H1 (cell line): ENCODE measurements around the gene C19orf25. TPM values are rescaled to one million over a fixed set of nuclear protein-coding genes. Genes with fewer than 3 reads are reported as not detected.

Experiments used
- CTCF ChIA-PET: fragments of 300-600 bp; sonication (Branson Sonifier 250); formaldehyde crosslinking; loops from one replicate; lab custom pipeline; 2021; ENCODE audit not compliant: partially characterized antibody; lab: Charles Lee
- POLR2A ChIA-PET: fragments of 300-600 bp; sonication (Branson Sonifier 250); formaldehyde crosslinking; loops from one replicate; lab custom pipeline; 2021; ENCODE audit warnings: inconsistent platforms; ENCODE audit not compliant: partially characterized antibody; lab: Charles Lee
- DNase-seq, 2 experiments: peaks; one replicate each; pipeline versions ENCODE4 v3.0.0 to v3.0.0-alpha.2; 2010 to 2022; ENCODE audit warnings: low spot score in 2 of 2, low read depth in 1 of 2, mixed read lengths in 1 of 2
- FAIRE-seq: peaks from 2 replicates; lab custom pipeline; 2011; peaks lifted over from hg19 to GRCh38; lab: Jason Lieb, UNC
- H2AFZ ChIP-seq: 2 replicates; pipeline ENCODE4 v1.8.1; 2012; ENCODE audit warnings: low read length, inconsistent platforms
- H2AK5ac ChIP-seq: 2 replicates; pipeline ENCODE4 v1.6.1; 2013; ENCODE audit warnings: low read depth, low read length
- H2BK120ac ChIP-seq: replicated peaks from 2 replicates; pipeline ENCODE3; 2013; ENCODE audit warnings: low read depth, low read length, inconsistent platforms
- H2BK12ac ChIP-seq: 2 replicates; pipeline ENCODE4 v1.6.1; 2013; ENCODE audit warnings: low read depth, low read length
- H2BK15ac ChIP-seq: 2 replicates; pipeline ENCODE4 v1.6.1; 2013; ENCODE audit warnings: low read length
- H2BK20ac ChIP-seq: 2 replicates; pipeline ENCODE4 v1.6.1; 2013; ENCODE audit warnings: low read length
- H2BK5ac ChIP-seq: 2 replicates; pipeline ENCODE4 v1.6.1; 2013; ENCODE audit warnings: low read depth, low read length
- H3K14ac ChIP-seq: 2 replicates; pipeline ENCODE4 v1.6.1; 2013; ENCODE audit warnings: inconsistent platforms; ENCODE audit not compliant: insufficient read length
- H3K18ac ChIP-seq: 2 replicates; pipeline ENCODE4 v1.6.1; 2013; ENCODE audit warnings: low read length; ENCODE audit errors: extremely low read depth
- H3K23ac ChIP-seq: 2 replicates; pipeline ENCODE4 v1.6.1; 2013; ENCODE audit warnings: inconsistent platforms; ENCODE audit not compliant: insufficient read length
- H3K23me2 ChIP-seq: 2 replicates; pipeline ENCODE4 v1.6.1; 2013; ENCODE audit warnings: low read depth, low read length
- H3K27ac ChIP-seq: 2 replicates; pipeline ENCODE4 v1.6.1; 2011; ENCODE audit warnings: low read depth, low read length, inconsistent platforms
- H3K27me3 ChIP-seq, 4 experiments: replicated peaks in 1 of 4; 1 replicate in 1 of 4; 2 replicates in 3 of 4; pipeline versions ENCODE4 v1.6.1 to v1.8.1; 2011 to 2013; ENCODE audit warnings: low read length in 3 of 4, mild to moderate bottlenecking in 3 of 4, inconsistent platforms in 2 of 4, mixed read lengths in 2 of 4, moderate library complexity in 1 of 4; ENCODE audit not compliant: control insufficient read depth in 3 of 4, insufficient read depth in 3 of 4; ENCODE audit errors: extremely low read depth in 1 of 4
- H3K36me3 ChIP-seq, 4 experiments: 2 replicates each; pipeline versions ENCODE4 v1.6.1 to v1.8.1; 2011 to 2013; ENCODE audit warnings: mild to moderate bottlenecking in 4 of 4, low read length in 3 of 4, moderate library complexity in 2 of 4, control low read depth in 1 of 4, inconsistent platforms in 1 of 4; ENCODE audit not compliant: insufficient read depth in 4 of 4, control insufficient read depth in 2 of 4
- H3K4ac ChIP-seq: replicated peaks from 2 replicates; pipeline ENCODE3; 2013; ENCODE audit warnings: low read length, low read depth, mixed read lengths, inconsistent platforms; ENCODE audit not compliant: insufficient read length
- H3K4me1 ChIP-seq, 4 experiments: replicated peaks in 1 of 4; 1 replicate in 1 of 4; 2 replicates in 3 of 4; pipeline versions ENCODE4 v1.6.1 to v1.8.1; 2011 to 2013; ENCODE audit warnings: low read length in 3 of 4, inconsistent platforms in 2 of 4, mixed read lengths in 1 of 4; ENCODE audit not compliant: insufficient read depth in 4 of 4, control insufficient read depth in 3 of 4
- H3K4me2 ChIP-seq, 2 experiments: 2 replicates each; pipeline versions ENCODE4 v1.6.1 to v1.8.1; 2011 to 2013; ENCODE audit warnings: low read depth in 2 of 2, low read length in 2 of 2, control low read depth in 1 of 2, inconsistent platforms in 1 of 2, mild to moderate bottlenecking in 1 of 2; ENCODE audit not compliant: insufficient read depth in 1 of 2
- H3K4me3 ChIP-seq, 4 experiments: fragments of 200-600, 300-600 bp in 1 of 4; sonication (generic), shearing (Covaris generic), sonication (Bioruptor Twin) in 1 of 4; 2 replicates each; pipeline versions ENCODE4 v1.5.1 to v1.8.1; 2011 to 2016; ENCODE audit warnings: low read length in 4 of 4, low read depth in 3 of 4, control low read depth in 2 of 4, inconsistent platforms in 2 of 4, mild to moderate bottlenecking in 2 of 4, mixed read lengths in 1 of 4, moderate library complexity in 1 of 4; ENCODE audit not compliant: insufficient read depth in 2 of 4; ENCODE audit errors: extremely low read depth in 1 of 4
- H3K56ac ChIP-seq: replicated peaks from 2 replicates; pipeline ENCODE3; 2013; ENCODE audit warnings: low read depth, mild to moderate bottlenecking, mixed read lengths, low read length, inconsistent platforms; ENCODE audit not compliant: insufficient read length
- H3K79me1 ChIP-seq: 2 replicates; pipeline ENCODE4 v1.6.1; 2013; ENCODE audit warnings: low read depth, low read length, control low read depth
- H3K79me2 ChIP-seq, 2 experiments: 2 replicates each; pipeline versions ENCODE4 v1.6.1 to v1.8.1; 2012 to 2013; ENCODE audit warnings: low read length in 2 of 2, mild to moderate bottlenecking in 2 of 2, inconsistent platforms in 1 of 2; ENCODE audit not compliant: insufficient read depth in 2 of 2, control insufficient read depth in 1 of 2
- H3K9ac ChIP-seq, 4 experiments: replicated peaks in 1 of 4; 1 replicate in 1 of 4; 2 replicates in 3 of 4; pipeline versions ENCODE4 v1.6.1 to v1.8.1; 2011 to 2013; ENCODE audit warnings: low read depth in 3 of 4, low read length in 3 of 4, control low read depth in 2 of 4, mild to moderate bottlenecking in 2 of 4, moderate library complexity in 2 of 4, inconsistent platforms in 1 of 4; ENCODE audit errors: extremely low read depth in 1 of 4
- H3K9me3 ChIP-seq, 2 experiments: 2 replicates each; pipeline versions ENCODE4 v1.6.1 to v1.8.1; 2012 to 2013; ENCODE audit warnings: mild to moderate bottlenecking in 2 of 2, moderate library complexity in 2 of 2, control low read depth in 1 of 2, inconsistent platforms in 1 of 2, low read depth in 1 of 2, low read length in 1 of 2, mixed read lengths in 1 of 2; ENCODE audit not compliant: insufficient read depth in 2 of 2
- H4K20me1 ChIP-seq, 2 experiments: replicated peaks in 1 of 2; 2 replicates each; pipeline versions ENCODE3 to v1.8.1; 2011 to 2013; ENCODE audit warnings: inconsistent platforms in 2 of 2, low read length in 2 of 2, mild to moderate bottlenecking in 1 of 2; ENCODE audit not compliant: insufficient read depth in 2 of 2, control insufficient read depth in 1 of 2
- H4K5ac ChIP-seq: 2 replicates; pipeline ENCODE4 v1.6.1; 2013; ENCODE audit warnings: low read length, low read depth, mixed read lengths, inconsistent platforms; ENCODE audit not compliant: insufficient read length
- H4K8ac ChIP-seq: 2 replicates; pipeline ENCODE4 v1.8.0; 2013; ENCODE audit warnings: mild to moderate bottlenecking, moderate library complexity, low read length, inconsistent platforms; ENCODE audit not compliant: insufficient read depth; ENCODE audit errors: extremely low read depth
- H4K91ac ChIP-seq: replicated peaks from 2 replicates; pipeline ENCODE3; 2013; ENCODE audit warnings: low read length, mixed read lengths, inconsistent platforms; ENCODE audit not compliant: insufficient read length
- CREB1 ChIP-seq: IDR thresholded peaks from 2 replicates; pipeline ENCODE4 v1.6.1; 2012; ENCODE audit warnings: inconsistent platforms
- GABPA ChIP-seq: IDR thresholded peaks from 2 replicates; pipeline ENCODE4 v1.6.1; 2011; ENCODE audit warnings: mild to moderate bottlenecking, low read length, moderate library complexity, borderline replicate concordance; ENCODE audit not compliant: insufficient read depth
- POU5F1 ChIP-seq: IDR thresholded peaks from 2 replicates; pipeline ENCODE4 v1.6.1; 2011; ENCODE audit warnings: low read depth, mild to moderate bottlenecking, low read length, moderate library complexity
- SIN3A ChIP-seq, 2 experiments: IDR thresholded peaks in 1 of 2; conservative IDR thresholded peaks in 1 of 2; 2 replicates each; pipeline ENCODE4 v1.6.1; 2011 to 2012; ENCODE audit warnings: low read length in 2 of 2, improper control_type of control experiment in 1 of 2, low read depth in 1 of 2, mild to moderate bottlenecking in 1 of 2
- WGBS, 2 experiments: shearing (Covaris generic) in 1 of 2; methylation state at CpG; one replicate each; pipeline versions ENCODE4 v1.1.6 to v1.1.7; 2013 to 2015; ENCODE audit warnings: low lambda C conversion rate in 2 of 2, mixed read lengths in 2 of 2, inconsistent platforms in 1 of 2, low coverage in 1 of 2, missing lambda C conversion rate in 1 of 2; ENCODE audit not compliant: insufficient replicate concordance in 2 of 2, insufficient coverage in 1 of 2, insufficient read length in 1 of 2; ENCODE audit errors: extremely low coverage in 1 of 2, missing lambda C conversion rate in 1 of 2; 5-methylcytosine and 5-hydroxymethylcytosine counted together
- polyA plus RNA-seq, 7 experiments: library from polyadenylated mRNA; depleted of rRNA in 3 of 7; stranded (reverse) in 5 of 7; unstranded in 2 of 7; fragments of >200 nt in 5 of 7; fragments of 200-250 nt in 2 of 7; gene quantifications; 1 replicate in 5 of 7; 2 replicates in 1 of 7; 4 replicates in 1 of 7; pipeline versions ENCODE4 v1.2.1 to v1.2.3, GENCODE V29; 2011 to 2013; ENCODE audit warnings: missing spikeins in 2 of 7, mixed read lengths in 2 of 7
- total RNA-seq: library from RNA; stranded (reverse); fragmentation: NEBNext Ultra II Directional; extraction: Animal tissue kit (Norgen Biotek cat#: 25700); gene quantifications from 2 replicates; pipeline ENCODE4 v1.2.1, GENCODE V29; 2021
- TF ChIP-seq, protein P1 (sequence below): IDR thresholded peaks from 2 replicates; pipeline ENCODE4 v1.6.1; 2012; ENCODE audit warnings: inconsistent platforms

Gene C19orf25
- total and polyA plus RNA-seq, 2 of the 8 experiments (the other 6 are each of a cell fraction or from before 2014, with no cell fraction given), result 41.3 to 67.4 TPM

DNA sequence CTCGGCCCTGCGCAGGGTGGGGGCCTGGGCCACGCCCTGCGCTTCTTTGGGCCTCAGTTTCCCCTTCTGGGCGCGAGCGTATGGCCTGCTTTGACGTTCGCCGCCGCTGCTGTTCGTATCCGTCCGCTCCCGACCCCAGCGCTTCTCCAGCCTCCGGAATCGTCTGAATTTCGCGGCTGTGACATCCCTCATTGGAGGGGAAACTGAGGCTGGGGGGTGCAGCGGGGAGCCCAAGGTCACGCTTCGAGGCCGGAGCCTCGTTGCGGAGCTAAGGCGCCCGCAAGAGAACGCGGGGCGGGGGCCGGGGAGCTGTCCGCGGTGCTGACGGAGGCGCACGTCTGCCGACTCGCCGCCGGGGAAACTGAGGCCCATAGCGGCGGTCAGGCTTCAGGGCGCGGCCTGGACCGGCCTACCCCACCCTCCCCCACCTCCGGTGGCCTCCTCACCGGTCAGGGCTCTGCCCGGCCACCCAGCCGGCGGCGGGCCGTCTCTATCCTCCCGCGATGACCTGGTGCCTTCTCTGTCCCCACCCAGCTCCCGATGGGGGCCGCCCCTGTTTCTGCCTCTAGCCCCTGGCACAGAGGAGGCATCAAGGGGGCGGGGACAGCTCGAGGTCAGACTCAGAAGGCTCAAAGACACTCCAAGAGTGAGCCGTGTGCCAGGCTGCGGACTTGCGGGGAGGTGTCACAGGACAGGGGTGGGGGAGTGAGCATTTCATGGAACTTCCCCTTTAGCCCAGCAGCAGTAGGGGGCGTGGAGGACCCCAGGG is 32.1 kb downstream of the C19orf25 start:
- POLR2A ChIA-PET, result interaction anchor here (0.7 to 1.9 kb wide), 7 partner anchors 12 to 205 kb away, joined by 3 to 6 read pairs (median 3); partner anchors contain the start of gene CIRBP
- Histone ChIP-seq H2BK15ac (no peak overlapping the region), H3K79me1 (no peaks in the 10 kb centered on the region), H4K8ac (peak overlapping the region; percentile 39; the same call in 1 of the 2 replicates), H4K20me1 (peaks cover 12 to 17% of the 10 kb centered on the region in 2 experiments), H3K23me2 (peaks cover 4% of the 10 kb centered on the region; the same call in 1 of the 2 replicates), H3K4me1 (peaks cover 0 to 27% (median 14%) of the 10 kb centered on the region in 4 experiments; a peak in 6 of 7 replicates), H3K79me2 (no peaks in the 10 kb centered on the region), H3K14ac (no peak overlapping the region), H3K4me3 (peak overlapping the region in 2 of 4 experiments; percentile 28 to 68; a peak in 4 of 8 replicates), H3K56ac (no peak overlapping the region), H3K4me2 (peak overlapping the region; percentile 11 to 69), H4K5ac (no peak overlapping the region), H2BK12ac (no peak overlapping the region), H2BK5ac (no peak overlapping the region), H3K23ac (no peak overlapping the region), H3K36me3 (peaks cover 4 to 8% (median 6%) of the 10 kb centered on the region in 4 experiments; a peak in 6 of 8 replicates), H3K27me3 (peaks cover 34 to 51% (median 50%) of the 10 kb centered on the region in 4 experiments), H2BK20ac (no peak overlapping the region), H3K4ac (no peak overlapping the region), H2BK120ac (no peak overlapping the region), H3K27ac (no peak overlapping the region), H3K9me3 (no peaks in the 10 kb centered on the region), H3K9ac (no peak overlapping the region), H4K91ac (no peak overlapping the region), H2AFZ (no peak overlapping the region), H3K18ac (no peak overlapping the region), H2AK5ac (no peak overlapping the region)
- CTCF ChIA-PET, result interaction anchor here (0.7 to 4.3 kb wide), 5 partner anchors 11 to 65 kb away, joined by 3 to 26 read pairs (median 6); no protein-coding TSS in a partner anchor
- DNase-seq (peak in 1 of 2 experiments; percentile 88), FAIRE-seq (no peak)
- TF ChIP-seq GABPA (0 out of 2 replicates have a peak, but pooled peaks have one; percentile 34), POU5F1 (no peak), CREB1 (0 out of 2 replicates have a peak, but pooled peaks have one; percentile 18), SIN3A (conservative IDR thresholded peaks at IDR 0.05 in 1 of 2, IDR thresholded peaks at IDR 0.05 in 1 of 2; ENCODE audit: low read depth in 1 of 2, low read length in 2 of 2) (peak; percentile 76 to 86; a peak in 2 of 4 replicates)
- TF ChIP-seq, protein P1, sequence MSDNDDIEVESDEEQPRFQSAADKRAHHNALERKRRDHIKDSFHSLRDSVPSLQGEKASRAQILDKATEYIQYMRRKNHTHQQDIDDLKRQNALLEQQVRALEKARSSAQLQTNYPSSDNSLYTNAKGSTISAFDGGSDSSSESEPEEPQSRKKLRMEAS, result peak; percentile 70
- WGBS, 2 experiments, result 13% methylated on average over 42 of the region's 63 CpGs; no CpG with 5 or more reads in 1 of the 2 experiments
